HCT116 (cell line): ENCODE results near the gene SLC24A1. TPM values are rescaled to one million over a fixed set of nuclear protein-coding genes. Genes with fewer than 3 reads are reported as not detected.

Experiments
- ATAC-seq: fragments of 200-7000 bp; cut with Tn5 transposase; 2 replicates; pipeline ENCODE4 v1.9.1; 2020; ENCODE audit warnings: mild to moderate bottlenecking, moderate library complexity
- BruUV-seq: library from RNA; stranded (reverse); fragments of 400-500 nt; replicated peaks from 2 replicates; lab custom pipeline; 2021; lab: Mats Ljungman, UMichigan
- CTCF ChIA-PET: fragments of 300-600 bp; sonication (Branson Sonifier 250); formaldehyde crosslinking; loops from one replicate; lab custom pipeline; 2021; ENCODE audit warnings: antibody characterized with exemption; lab: Charles Lee
- POLR2A ChIA-PET: fragments of 300-600, 350-600 bp; sonication (Branson Sonifier 250); formaldehyde crosslinking; loops from one replicate; lab custom pipeline; 2021; ENCODE audit warnings: antibody characterized with exemption; lab: Charles Lee
- RAD21 ChIA-PET, 2 experiments: fragments of 300-600 bp; sonication (Branson Sonifier 250); formaldehyde crosslinking; loops; one replicate each; lab custom pipeline; 2023; ENCODE audit warnings: low total read pairs in 2 of 2; ENCODE audit not compliant: uncharacterized antibody in 2 of 2, unreplicated experiment in 2 of 2, low non-redundant PET in 1 of 2; lab: Charles Lee
- DNase-seq: peaks from one replicate; pipeline ENCODE4 v3.0.0-alpha.2; 2010; ENCODE audit warnings: low read depth, low spot score
- H2AFZ ChIP-seq: fragments of 200-600 bp; shearing (Covaris generic), sonication (generic); 2 replicates; pipeline ENCODE4 v1.6.1; 2017; ENCODE audit warnings: low read depth, mixed run types, mixed read lengths, antibody characterized with exemption, low read length; ENCODE audit not compliant: poor library complexity, severe bottlenecking
- H3K27ac ChIP-seq: 2 replicates; pipeline ENCODE4 v1.5.1; 2012; ENCODE audit warnings: low read depth, low read length
- H3K27me3 ChIP-seq: fragments of 200-600 bp; sonication (generic); 2 replicates; pipeline ENCODE4 v1.6.1; 2016; ENCODE audit warnings: mixed run types, low read length, mixed read lengths; ENCODE audit not compliant: insufficient read depth
- H3K36me3 ChIP-seq, 2 experiments: fragments of 200-500 bp in 1 of 2; fragments of 200-600 bp in 1 of 2; sonication (Bioruptor generic) in 1 of 2; sonication (generic) in 1 of 2; 2 replicates each; pipeline versions ENCODE4 v1.5.1 to v1.6.1; 2014 to 2016; ENCODE audit warnings: low read length in 2 of 2, inconsistent platforms in 1 of 2, mixed read lengths in 1 of 2, mixed run types in 1 of 2; ENCODE audit not compliant: insufficient read depth in 2 of 2, control insufficient read depth in 1 of 2
- H3K4me1 ChIP-seq, 2 experiments: fragments of 200-600 bp in 1 of 2; sonication (generic) in 1 of 2; 2 replicates each; pipeline versions ENCODE4 v1.5.1 to v1.6.1; 2012 to 2017; ENCODE audit warnings: low read length in 2 of 2, inconsistent platforms in 1 of 2, mild to moderate bottlenecking in 1 of 2, mixed read lengths in 1 of 2, mixed run types in 1 of 2, moderate library complexity in 1 of 2; ENCODE audit not compliant: insufficient read depth in 2 of 2, control insufficient read depth in 1 of 2
- H3K4me2 ChIP-seq: fragments of 200-600 bp; sonication (generic); 2 replicates; pipeline ENCODE4 v1.6.1; 2017; ENCODE audit warnings: mixed run types, low read length, mixed read lengths
- H3K4me3 ChIP-seq, 2 experiments: fragments of 200-600 bp in 1 of 2; sonication (generic) in 1 of 2; replicated peaks in 1 of 2; 2 replicates each; pipeline ENCODE4 v1.5.1; 2011 to 2016; ENCODE audit warnings: low read length in 2 of 2, control low read depth in 1 of 2, low read depth in 1 of 2, mild to moderate bottlenecking in 1 of 2, mixed read lengths in 1 of 2, mixed run types in 1 of 2
- H3K79me2 ChIP-seq: fragments of 200-600 bp; sonication (generic); 2 replicates; pipeline ENCODE4 v1.6.1; 2017; ENCODE audit warnings: mild to moderate bottlenecking, mixed run types, low read length, moderate library complexity, mixed read lengths; ENCODE audit not compliant: insufficient read depth
- H3K9ac ChIP-seq: fragments of 200-600 bp; sonication (generic); 2 replicates; pipeline ENCODE4 v1.6.1; 2016; ENCODE audit warnings: low read length, mixed read lengths
- H3K9me2 ChIP-seq: fragments of 200-600 bp; sonication (generic), shearing (Covaris generic); 2 replicates; pipeline ENCODE4 v1.6.1; 2017; ENCODE audit warnings: mixed run types, mild to moderate bottlenecking, moderate library complexity; ENCODE audit not compliant: insufficient read depth
- H3K9me3 ChIP-seq, 2 experiments: fragments of 200-500 bp in 1 of 2; fragments of 200-600 bp in 1 of 2; sonication (Bioruptor generic) in 1 of 2; sonication (generic) in 1 of 2; 2 replicates each; pipeline ENCODE4 v1.6.1; 2014 to 2017; ENCODE audit warnings: low read length in 2 of 2, mixed read lengths in 2 of 2, inconsistent platforms in 1 of 2, low read depth in 1 of 2, mild to moderate bottlenecking in 1 of 2, mixed run types in 1 of 2, moderate library complexity in 1 of 2; ENCODE audit not compliant: control insufficient read depth in 1 of 2, insufficient read depth in 1 of 2
- H4K20me1 ChIP-seq: fragments of 200-600 bp; sonication (generic), shearing (Covaris generic); 2 replicates; pipeline ENCODE4 v1.6.1; 2017; ENCODE audit warnings: mixed run types, mild to moderate bottlenecking, moderate library complexity; ENCODE audit not compliant: insufficient read depth
- CBX3 ChIP-seq: IDR thresholded peaks from 2 replicates; pipeline ENCODE4 v1.6.1; 2012; ENCODE audit warnings: low read depth
- CEBPB ChIP-seq: IDR thresholded peaks from 2 replicates; pipeline ENCODE4 v1.6.1; 2012; ENCODE audit warnings: low read depth
- EGR1 ChIP-seq: IDR thresholded peaks from 2 replicates; pipeline ENCODE4 v1.6.1; 2012; ENCODE audit warnings: low read depth
- ELF1 ChIP-seq: IDR thresholded peaks from 2 replicates; pipeline ENCODE4 v1.6.1; 2012; ENCODE audit warnings: low read depth, borderline replicate concordance
- EZH2 ChIP-seq: fragments of 200-600 bp; sonication (generic); IDR thresholded peaks from 2 replicates; pipeline ENCODE4 v1.6.1; 2017; ENCODE audit warnings: antibody characterized with exemption, mixed run types
- EZH2phosphoT487 ChIP-seq: fragments of 200-600 bp; IDR thresholded peaks from 2 replicates; pipeline ENCODE4 v1.6.1; 2018; ENCODE audit warnings: antibody characterized with exemption, borderline replicate concordance
- FOSL1 ChIP-seq: IDR thresholded peaks from 2 replicates; pipeline ENCODE4 v1.6.1; 2012; ENCODE audit warnings: low read depth
- JUND ChIP-seq: IDR thresholded peaks from 2 replicates; pipeline ENCODE4 v1.6.1; 2012
- POLR2A ChIP-seq: IDR thresholded peaks from 2 replicates; pipeline ENCODE4 v1.7.0; 2011; ENCODE audit warnings: borderline replicate concordance; ENCODE audit not compliant: insufficient read depth, insufficient read length; ENCODE audit errors: extremely low read depth
- POLR2AphosphoS5 ChIP-seq: IDR thresholded peaks from 2 replicates; pipeline ENCODE4 v1.6.1; 2011; ENCODE audit warnings: mild to moderate bottlenecking, low read depth, low read length, moderate library complexity
- RAD21 ChIP-seq: IDR thresholded peaks from 2 replicates; pipeline ENCODE4 v1.6.1; 2012; ENCODE audit warnings: low read depth, mild to moderate bottlenecking
- SIN3A ChIP-seq: IDR thresholded peaks from 2 replicates; pipeline ENCODE4 v1.6.1; 2012; ENCODE audit warnings: low read depth
- YY1 ChIP-seq: IDR thresholded peaks from 2 replicates; pipeline ENCODE4 v1.6.1; 2011; ENCODE audit warnings: low read length, low read depth, moderate library complexity, mild to moderate bottlenecking; ENCODE audit not compliant: insufficient replicate concordance; ENCODE audit errors: extremely low read depth
- ZNF274 ChIP-seq: fragments of 200-500 bp; sonication (Bioruptor generic); IDR thresholded peaks from 2 replicates; pipeline ENCODE4 v1.6.1; 2014; ENCODE audit warnings: mild to moderate bottlenecking, low read depth, low read length, inconsistent platforms
- intact Hi-C: fragments of 100-400 bp; cut with micrococcal nuclease; formaldehyde crosslinking; loops from 2 replicates; pipeline ENCODE4 v1.10.0; 2022
- total RNA-seq: library from RNA; stranded (reverse); gene quantifications from one replicate; pipeline ENCODE4 v1.2.1, GENCODE V29; 2021; ENCODE audit not compliant: unreplicated experiment
- TF ChIP-seq, protein P1 (sequence below): IDR thresholded peaks from 2 replicates; pipeline ENCODE4 v1.6.1; 2011; ENCODE audit warnings: mild to moderate bottlenecking, low read length, moderate library complexity; ENCODE audit not compliant: insufficient replicate concordance; ENCODE audit errors: extremely low read depth
- TF ChIP-seq, protein P2 (sequence below): IDR thresholded peaks from 2 replicates; pipeline ENCODE4 v1.6.1; 2012
- TF ChIP-seq, protein P3 (sequence below): IDR thresholded peaks from 2 replicates; pipeline ENCODE4 v1.6.1; 2012

Gene SLC24A1
- total RNA-seq, 1 experiment from 2014 or later, result 15.9 TPM

DNA sequence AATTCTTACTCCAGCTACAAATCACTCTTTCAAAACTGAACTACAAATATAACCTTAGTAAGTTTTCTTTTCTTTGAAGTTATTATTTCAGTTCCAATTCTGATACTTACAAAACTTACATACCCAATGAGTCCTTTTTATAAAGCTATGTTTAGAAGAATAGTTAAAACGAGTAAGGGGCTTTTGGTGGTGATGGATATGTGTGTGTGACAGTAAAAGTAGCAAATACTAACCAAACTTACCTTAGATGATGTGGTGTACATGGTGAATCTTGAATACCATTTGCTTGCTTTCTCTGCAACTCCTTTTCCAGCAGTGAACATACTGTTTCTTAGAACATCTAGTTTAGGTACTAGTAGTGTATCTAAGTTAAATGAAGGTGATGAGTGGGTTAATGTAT, 68.4 kb downstream of the SLC24A1 start:
- H3K9ac ChIP-seq, result no peak overlapping the region
- H3K27me3 ChIP-seq, result no peaks in the 10 kb centered on the region
- no peak overlapping the region for H3K27ac ChIP-seq
- intact Hi-C loops, result no loop called here
- no peak overlapping the region for H3K4me2 ChIP-seq
- no peak overlapping the region for H3K4me3 ChIP-seq
- BruUV-seq, result no TSS peak
- H3K9me2 ChIP-seq, result no peaks in the 10 kb centered on the region
- H2AFZ ChIP-seq, result no peak overlapping the region
- H3K4me1 ChIP-seq, result no peaks in the 10 kb centered on the region
- DNase-seq, result no peak
- no peaks in the 10 kb centered on the region for H3K9me3 ChIP-seq
- ChIA-PET POLR2A (no interaction called here), CTCF (no interaction called here), RAD21 (no interaction called here)
- TF ChIP-seq RAD21 (no peak), EGR1 (no peak), ELF1 (no peak), POLR2AphosphoS5 (no peak), SIN3A (no peak), CEBPB (no peak), ZNF274 (no peak), EZH2 (no peak), CBX3 (no peak), JUND (no peak), EZH2phosphoT487 (no peak), YY1 (no peak), FOSL1 (no peak), POLR2A (no peak)
- TF ChIP-seq, protein P1, sequence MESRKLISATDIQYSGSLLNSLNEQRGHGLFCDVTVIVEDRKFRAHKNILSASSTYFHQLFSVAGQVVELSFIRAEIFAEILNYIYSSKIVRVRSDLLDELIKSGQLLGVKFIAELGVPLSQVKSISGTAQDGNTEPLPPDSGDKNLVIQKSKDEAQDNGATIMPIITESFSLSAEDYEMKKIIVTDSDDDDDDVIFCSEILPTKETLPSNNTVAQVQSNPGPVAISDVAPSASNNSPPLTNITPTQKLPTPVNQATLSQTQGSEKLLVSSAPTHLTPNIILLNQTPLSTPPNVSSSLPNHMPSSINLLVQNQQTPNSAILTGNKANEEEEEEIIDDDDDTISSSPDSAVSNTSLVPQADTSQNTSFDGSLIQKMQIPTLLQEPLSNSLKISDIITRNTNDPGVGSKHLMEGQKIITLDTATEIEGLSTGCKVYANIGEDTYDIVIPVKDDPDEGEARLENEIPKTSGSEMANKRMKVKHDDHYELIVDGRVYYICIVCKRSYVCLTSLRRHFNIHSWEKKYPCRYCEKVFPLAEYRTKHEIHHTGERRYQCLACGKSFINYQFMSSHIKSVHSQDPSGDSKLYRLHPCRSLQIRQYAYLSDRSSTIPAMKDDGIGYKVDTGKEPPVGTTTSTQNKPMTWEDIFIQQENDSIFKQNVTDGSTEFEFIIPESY, result no peak
- TF ChIP-seq, protein P2, sequence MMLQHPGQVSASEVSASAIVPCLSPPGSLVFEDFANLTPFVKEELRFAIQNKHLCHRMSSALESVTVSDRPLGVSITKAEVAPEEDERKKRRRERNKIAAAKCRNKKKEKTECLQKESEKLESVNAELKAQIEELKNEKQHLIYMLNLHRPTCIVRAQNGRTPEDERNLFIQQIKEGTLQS, result no peak
- TF ChIP-seq, protein P3, sequence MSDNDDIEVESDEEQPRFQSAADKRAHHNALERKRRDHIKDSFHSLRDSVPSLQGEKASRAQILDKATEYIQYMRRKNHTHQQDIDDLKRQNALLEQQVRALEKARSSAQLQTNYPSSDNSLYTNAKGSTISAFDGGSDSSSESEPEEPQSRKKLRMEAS, result no peak
- ATAC-seq, result no peak
- peaks cover 0 to 3% of the 10 kb centered on the region in 2 experiments; a peak in 1 of 4 replicates for H3K36me3 ChIP-seq
- no peaks in the 10 kb centered on the region for H3K79me2 ChIP-seq
- no peaks in the 10 kb centered on the region for H4K20me1 ChIP-seq
